ENCODE data around the gene C12orf60.

C12orf60 gene

GRCh38 chr12:14834509-14834908, 31.0 kb downstream of the C12orf60 start:
- no peak overlapping the region for H3K4me3 ChIP-seq (ENCODE audit: low read depth, low read length)
- no peak for TF ChIP-seq CTCF (IDR thresholded peaks at IDR 0.05; ENCODE audit: insufficient read depth, low read depth, low read length, missing control alignments)
- no peak for DNase-seq (ENCODE audit: low read depth)

DNA sequence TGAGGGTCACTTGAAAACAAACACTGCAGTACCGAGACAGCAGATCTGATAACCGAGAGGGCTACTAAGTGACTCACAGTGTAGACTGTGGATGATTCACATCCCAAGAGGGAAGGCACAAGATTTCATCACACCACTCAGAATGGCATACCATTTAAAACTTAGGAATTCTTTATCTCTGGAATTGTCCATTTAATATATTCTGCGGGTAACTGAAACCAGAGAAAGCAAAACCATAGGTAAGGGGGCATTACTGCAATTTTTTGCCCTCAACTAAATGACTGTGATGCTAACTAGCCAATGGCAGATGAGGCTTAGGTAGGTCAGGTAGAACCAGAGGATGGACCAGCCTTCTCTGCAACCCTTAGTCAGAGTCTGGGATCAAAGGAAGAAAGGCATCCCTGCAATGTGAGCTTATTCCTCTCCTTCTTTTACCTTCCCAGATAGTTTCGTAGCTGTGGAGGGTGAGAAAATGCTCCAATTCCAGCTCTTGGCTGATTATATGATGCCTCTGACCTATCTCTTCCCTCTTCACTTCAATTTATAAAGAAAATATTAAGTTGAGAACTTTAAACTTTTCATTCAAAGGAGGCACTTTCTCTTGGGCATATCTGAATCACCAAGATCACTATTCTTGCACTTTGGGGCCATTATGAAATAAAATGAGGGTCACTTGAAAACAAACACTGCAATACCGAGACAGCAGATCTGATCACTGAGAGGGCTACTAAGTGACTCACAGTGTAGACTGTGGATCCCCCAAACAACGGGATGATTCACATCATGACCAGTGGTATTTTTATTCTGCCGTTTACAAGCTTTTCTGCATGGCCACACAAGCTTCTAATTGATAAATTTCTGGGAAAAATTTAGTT, 33.1 kb downstream of the C12orf60 start:
- TF ChIP-seq CTCF (IDR thresholded peaks at IDR 0.05; ENCODE audit: insufficient read depth, low read depth, low read length, missing control alignments), result no peak
- DNase-seq (ENCODE audit: low read depth), result no peak
- no peak overlapping the region for H3K4me3 ChIP-seq (ENCODE audit: low read depth, low read length)

GRCh38 chr12:14839262-14839661, 35.8 kb downstream of the C12orf60 start:
- no peak for TF ChIP-seq CTCF (IDR thresholded peaks at IDR 0.05; ENCODE audit: insufficient read depth, low read depth, low read length, missing control alignments)
- DNase-seq (ENCODE audit: low read depth), result no peak
- no peak overlapping the region for H3K4me3 ChIP-seq (ENCODE audit: low read depth, low read length)

- no peak overlapping the region for H3K4me3 ChIP-seq (ENCODE audit: low read depth, low read length)
- no peak for TF ChIP-seq CTCF (IDR thresholded peaks at IDR 0.05; ENCODE audit: insufficient read depth, low read depth, low read length, missing control alignments)
- no peak for DNase-seq (ENCODE audit: low read depth)
These were observed 37.1 kb downstream of the C12orf60 start for GRCh38 chr12:14840616-14841015.

GRCh38 chr12:14841761-14842160, 38.3 kb downstream of the C12orf60 start:
- no peak overlapping the region for H3K4me3 ChIP-seq (ENCODE audit: low read depth, low read length)
- DNase-seq (ENCODE audit: low read depth), result no peak
- TF ChIP-seq CTCF (IDR thresholded peaks at IDR 0.05; ENCODE audit: insufficient read depth, low read depth, low read length, missing control alignments), result no peak

DNA sequence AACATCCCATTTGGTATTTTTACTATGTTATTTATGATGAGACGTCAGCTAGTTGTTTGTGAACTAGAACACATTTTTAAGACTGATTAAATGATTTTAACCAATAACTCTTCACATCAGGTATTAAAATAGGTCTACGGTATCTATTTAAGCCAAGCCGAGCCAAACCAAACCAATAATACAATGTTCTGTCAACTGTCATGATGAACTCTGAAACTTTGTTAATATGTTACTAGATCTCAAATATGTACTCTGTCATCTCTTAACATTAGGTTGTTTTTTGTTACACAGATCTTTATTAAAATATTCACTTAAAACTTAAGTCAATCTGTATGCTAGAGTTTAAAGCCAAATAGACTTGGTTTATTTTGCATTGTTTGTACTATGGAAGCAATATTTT, 38.8 kb downstream of the C12orf60 start:
- DNase-seq (ENCODE audit: low read depth), result no peak
- no peak for TF ChIP-seq CTCF (IDR thresholded peaks at IDR 0.05; ENCODE audit: insufficient read depth, low read depth, low read length, missing control alignments)

More for the DNA sequence above, 38.8 kb downstream of the C12orf60 start:
- no peak overlapping the region for H3K4me3 ChIP-seq (ENCODE audit: low read depth, low read length)

Data from GM12865 (cell line).